RCC 7860 (cell line): ENCODE results near the gene MTCP1.
A peak's percentile ranks its signal among the peaks of the same experiment; 100 is the strongest.

Source experiments
- DNase-seq: peaks from one replicate; pipeline ENCODE4 v3.0.0-alpha.2; 2015; ENCODE audit warnings: low spot score
- FAIRE-seq: peaks from 2 replicates; lab custom pipeline; 2012; peaks lifted over from hg19 to GRCh38; lab: Jason Lieb, UNC

The MTCP1 gene, protein sequence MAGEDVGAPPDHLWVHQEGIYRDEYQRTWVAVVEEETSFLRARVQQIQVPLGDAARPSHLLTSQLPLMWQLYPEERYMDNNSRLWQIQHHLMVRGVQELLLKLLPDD

DNA sequence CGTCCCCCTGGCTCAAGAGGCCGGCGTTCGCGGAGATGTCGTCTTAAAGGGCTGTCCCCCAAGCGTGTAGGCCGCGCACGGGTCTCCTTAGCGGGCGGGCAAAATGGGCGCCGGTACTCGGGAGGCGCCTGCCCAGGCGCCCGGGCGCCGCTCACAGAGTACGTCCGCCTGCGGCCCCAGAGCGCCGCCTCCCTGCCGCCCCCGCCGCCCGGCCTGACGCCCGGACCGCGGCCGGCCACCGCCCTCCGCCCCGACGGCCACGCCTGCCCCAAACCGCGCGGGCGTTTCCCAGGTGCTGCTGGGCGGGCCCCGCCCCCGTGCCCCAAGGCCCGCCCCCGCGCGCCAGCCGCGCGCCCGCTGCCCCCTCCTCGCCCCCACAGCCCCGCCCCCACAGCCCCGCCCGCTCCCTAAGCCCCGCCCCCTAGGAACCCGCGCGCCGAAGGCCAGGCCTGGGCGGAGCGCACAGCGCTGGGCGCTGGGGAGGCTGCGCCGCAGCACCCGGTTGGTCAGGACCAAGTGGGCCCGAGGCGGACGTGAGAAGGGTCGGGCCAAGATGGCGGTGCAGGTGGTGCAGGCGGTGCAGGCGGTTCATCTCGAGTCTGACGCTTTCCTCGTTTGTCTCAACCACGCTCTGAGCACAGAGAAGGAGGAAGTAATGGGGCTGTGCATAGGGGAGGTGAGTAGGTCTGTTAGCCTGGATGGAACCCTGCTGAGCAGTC is at the start of gene MTCP1, which contains the start of the genes BRCC3 and CMC4:
Gene MTCP1 (minus strand): TSS at position 162 of the 719 bp plus-strand sequence. CDS start 5,126 bp downstream, outside the sequence.
Gene BRCC3 (plus strand): TSS at position 534 of the 719 bp plus-strand sequence. CDS start 20 bp downstream, at position 554.
Gene CMC4 (minus strand): TSS at position 162 of the 719 bp plus-strand sequence. CDS start 7,113 bp downstream, outside the sequence.
- DNase-seq, result peak; percentile 69
- FAIRE-seq, result no peak

- no peak for FAIRE-seq
- no peak for DNase-seq
Observed at GRCh38 chrX:155115174-155115819, 44.4 kb upstream of the MTCP1 start.

GRCh38 chrX:155113097-155113496 is 42.2 kb upstream of the MTCP1 start:
- FAIRE-seq (no peak), DNase-seq (no peak)

DNA sequence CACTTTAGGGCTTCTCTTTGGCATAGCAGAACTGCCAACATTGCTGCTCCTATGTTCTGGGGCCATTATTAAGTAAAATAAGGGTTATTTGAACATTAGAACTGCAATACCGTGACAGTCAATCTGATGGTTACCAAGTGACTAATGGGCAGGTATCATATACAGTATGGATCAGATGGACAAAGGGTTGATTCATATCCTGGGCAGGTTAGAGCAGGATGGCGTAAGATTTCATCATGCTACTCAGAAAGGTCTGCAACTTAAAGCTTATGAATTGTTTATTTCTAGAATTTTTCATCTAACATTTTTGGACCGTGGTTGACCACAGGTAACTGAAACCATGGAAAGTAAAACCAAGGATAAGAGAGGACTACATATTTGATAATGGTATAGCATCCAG is 41.2 kb upstream of the MTCP1 start:
- DNase-seq (no peak), FAIRE-seq (no peak)

DNA sequence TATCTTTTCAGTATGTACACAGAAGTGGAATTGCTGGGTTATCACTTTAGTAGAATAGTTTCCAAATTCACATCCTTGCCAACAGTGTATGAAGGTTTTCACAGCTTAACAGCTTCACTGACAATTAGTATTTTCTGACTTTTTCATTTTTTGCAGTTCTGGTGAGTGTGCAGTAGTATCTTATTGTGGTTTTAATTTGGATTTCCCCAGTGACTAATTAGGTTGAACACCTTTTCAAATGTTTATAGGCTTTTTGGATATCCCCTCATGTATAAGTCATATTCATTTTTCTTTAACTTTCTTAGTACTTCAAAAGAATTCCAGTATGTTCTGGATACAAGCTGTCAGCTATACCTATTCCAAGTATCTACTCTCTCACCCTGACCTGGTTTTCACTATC is 37.5 kb upstream of the MTCP1 start:
- FAIRE-seq, result no peak

DNA sequence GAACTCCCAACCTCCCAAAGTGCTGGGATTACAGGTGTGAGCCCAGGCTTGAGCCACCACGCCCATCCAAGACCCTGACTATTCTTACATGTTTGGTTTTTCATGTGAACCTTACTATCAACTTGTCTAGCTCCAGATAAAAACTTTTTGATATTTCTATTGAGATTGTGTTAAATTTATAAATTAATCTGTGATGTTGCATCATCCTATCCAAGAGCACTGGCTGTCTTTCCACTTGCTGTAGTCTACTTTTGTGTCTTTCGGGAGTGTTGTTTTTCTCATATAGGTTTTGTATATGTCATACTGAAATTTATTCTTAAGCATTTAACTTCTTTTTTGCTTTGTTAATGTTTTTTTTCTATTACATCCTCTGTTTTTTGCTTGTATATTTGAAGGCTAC is 35.0 kb upstream of the MTCP1 start:
- DNase-seq (no peak), FAIRE-seq (no peak)

More for the DNA sequence above, 37.5 kb upstream of the MTCP1 start:
- no peak for DNase-seq

DNA sequence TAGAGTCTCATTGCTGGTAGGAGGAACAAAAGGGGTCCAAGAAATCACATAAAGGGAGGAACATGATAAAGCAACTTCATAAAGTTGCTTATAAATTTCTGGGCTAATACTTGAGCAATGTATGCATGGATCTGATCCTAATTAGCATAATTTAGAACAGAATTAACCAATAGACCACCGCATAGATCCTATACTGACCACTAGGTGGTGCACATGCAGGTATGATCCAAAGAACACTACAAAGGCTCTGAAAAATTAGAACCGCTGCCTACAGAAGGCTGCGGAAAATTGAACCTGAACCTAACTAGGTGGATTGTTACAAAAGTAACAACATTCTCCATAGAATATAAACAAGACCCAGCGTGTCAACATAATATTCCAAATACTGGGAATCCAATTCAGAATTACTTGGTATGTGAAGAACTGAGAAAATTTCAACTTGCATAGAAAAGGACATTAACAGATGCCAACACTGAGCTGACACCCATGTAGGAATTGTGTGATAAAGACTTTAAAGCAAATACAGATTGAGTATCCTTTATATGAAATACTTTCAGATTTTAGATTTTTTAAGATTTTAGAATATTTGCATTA is 23.6 kb upstream of the MTCP1 start:
- FAIRE-seq, result no peak
- DNase-seq, result no peak

- no peak for DNase-seq
Observed at GRCh38 chrX:155086961-155087735, 16.2 kb upstream of the MTCP1 start.

GRCh38 chrX:155086202-155086840 is 15.4 kb upstream of the MTCP1 start:
- FAIRE-seq (no peak), DNase-seq (no peak)

More at GRCh38 chrX:155086961-155087735, 16.2 kb upstream of the MTCP1 start:
- FAIRE-seq, result no peak

DNA sequence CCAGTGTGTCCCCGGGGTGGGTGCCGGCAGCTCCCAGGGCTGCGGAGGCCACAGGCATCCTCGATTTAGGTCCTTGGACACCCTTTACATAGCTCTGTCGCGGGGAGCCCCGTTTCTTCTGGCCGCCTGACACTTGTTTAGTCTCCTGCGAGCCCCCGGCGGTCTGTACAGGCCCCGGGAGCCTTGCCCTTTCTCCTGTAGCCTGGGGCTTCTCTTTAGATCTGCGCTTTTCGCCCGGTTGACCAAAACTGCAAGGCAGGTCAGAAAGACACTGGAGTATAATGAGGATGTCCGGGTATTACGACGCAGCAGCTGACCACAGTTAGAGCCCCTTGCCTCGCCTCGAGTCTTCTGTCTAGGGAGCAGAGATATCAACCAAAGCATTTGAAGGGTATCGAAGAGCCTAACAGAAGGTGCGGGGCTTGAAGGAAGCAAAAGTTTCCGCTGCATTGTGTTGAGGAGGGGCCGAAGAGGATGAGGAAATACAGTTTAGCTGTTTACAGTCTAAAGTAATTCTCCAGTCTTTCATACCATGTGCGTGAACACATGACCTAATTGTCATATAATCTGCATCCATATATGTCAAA is 851 bp upstream of the MTCP1 start:
- DNase-seq, result no peak
- no peak for FAIRE-seq

DNA sequence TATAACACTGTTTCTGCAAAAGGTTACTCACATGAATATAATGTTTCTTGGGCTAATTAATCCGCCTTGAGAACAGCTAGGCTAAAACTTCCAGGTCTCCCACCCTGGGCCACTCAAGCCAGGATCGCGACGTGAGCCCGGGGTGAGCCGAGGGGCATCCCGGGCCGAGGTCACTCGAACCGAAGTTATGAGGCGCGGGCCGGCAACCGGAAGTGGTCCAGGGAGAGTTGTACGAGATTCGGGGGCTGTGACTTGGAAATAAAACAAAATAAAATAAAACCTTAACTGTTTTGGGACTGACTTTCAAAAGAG is 317 bp downstream of the MTCP1 start:
- no peak for DNase-seq
- FAIRE-seq, result no peak

DNA sequence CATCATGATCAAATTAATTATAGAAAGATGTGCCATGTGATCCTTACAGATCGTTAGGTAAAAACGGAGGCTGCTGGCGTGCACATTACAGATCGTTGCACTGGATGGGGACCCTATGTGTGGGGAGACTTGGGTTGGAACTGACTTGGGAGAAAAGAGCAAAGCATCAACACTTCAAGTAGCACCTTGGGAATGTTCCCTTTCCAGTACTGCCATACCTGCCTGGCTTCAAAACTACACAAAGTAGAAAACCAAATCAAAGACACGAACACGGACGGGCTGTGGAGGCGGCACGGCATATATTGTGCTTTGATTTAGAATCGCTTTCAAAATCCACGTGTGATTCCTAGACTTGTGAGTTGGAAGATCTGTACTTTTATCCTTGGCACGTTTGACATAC is 898 bp downstream of the MTCP1 start:
- no peak for FAIRE-seq

DNA sequence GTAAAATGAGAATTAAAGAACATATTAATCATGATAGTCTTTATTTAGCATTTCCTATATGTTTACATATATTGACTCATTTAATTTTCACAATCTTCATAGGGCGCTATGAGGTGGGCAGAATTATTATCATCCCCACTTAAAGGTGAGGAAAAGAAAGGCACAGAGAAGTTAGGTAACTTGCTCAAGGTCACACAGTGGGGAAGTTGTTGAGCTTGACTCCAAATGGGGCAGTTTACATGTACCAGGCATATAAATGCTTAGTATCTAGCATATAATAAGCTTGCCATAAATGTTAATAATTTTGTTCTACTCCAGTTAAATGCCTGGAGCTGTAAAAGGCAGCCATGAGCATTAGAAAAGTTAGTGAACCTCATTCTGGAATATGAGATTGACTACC is 1.5 kb downstream of the MTCP1 start:
- no peak for FAIRE-seq

More for the DNA sequence above, 898 bp downstream of the MTCP1 start:
- no peak for DNase-seq

DNA sequence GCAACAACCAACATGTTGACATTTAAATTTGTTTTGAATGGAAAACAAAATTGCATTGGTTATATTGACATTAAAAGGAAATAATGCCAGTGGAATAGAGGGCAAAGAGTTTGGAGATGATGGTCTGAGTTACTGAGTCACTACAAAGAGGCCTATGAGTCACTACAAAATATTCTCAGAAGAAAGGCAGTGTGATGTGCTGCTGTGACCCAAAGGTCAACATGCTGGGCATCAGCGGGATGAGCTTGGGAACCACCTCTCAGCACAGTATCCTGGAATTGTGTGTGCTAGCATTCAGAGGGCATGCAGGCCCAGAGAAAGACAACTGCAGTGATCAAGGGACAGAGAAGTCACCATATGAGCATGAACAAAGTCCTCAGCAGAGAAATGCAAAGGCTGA is 2.8 kb downstream of the MTCP1 start:
- FAIRE-seq (peak; percentile 91), DNase-seq (peak; percentile 67)

More for the DNA sequence above, 1.5 kb downstream of the MTCP1 start:
- DNase-seq, result no peak

DNA sequence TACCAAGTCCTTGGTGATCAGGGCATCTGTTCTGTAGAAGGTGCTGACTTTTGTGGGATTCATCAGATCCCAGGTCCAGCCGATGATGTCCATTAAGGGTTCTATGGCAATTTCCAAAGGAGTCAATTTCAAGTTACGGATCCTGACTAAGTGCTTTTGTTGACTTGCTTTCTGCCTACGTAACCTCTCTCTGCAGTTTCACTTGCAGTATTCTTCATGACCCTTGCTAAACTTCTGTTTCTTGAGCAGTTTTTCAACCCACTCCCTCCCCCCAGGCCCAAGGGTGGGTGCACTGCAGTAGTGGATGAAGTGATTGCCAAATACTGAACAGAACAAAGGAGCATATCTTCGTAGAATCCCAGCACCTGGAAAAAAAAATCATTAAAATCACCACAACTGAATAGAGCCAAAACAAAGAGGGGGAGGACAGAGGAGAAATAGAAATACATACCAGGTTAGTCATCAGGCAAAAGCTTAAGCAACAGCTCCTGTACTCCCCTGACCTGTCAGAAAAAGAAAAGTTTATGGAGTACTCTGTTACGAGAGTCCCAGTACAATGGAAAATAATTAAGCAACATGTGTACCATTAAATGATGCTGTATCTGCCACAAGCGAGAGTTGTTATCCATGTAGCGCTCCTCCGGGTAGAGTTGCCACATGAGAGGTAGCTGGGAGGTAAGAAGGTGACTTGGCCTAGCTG is 5.8 kb downstream of the MTCP1 start:
- peak; percentile 79 for FAIRE-seq
- peak; percentile 13 for DNase-seq

DNA sequence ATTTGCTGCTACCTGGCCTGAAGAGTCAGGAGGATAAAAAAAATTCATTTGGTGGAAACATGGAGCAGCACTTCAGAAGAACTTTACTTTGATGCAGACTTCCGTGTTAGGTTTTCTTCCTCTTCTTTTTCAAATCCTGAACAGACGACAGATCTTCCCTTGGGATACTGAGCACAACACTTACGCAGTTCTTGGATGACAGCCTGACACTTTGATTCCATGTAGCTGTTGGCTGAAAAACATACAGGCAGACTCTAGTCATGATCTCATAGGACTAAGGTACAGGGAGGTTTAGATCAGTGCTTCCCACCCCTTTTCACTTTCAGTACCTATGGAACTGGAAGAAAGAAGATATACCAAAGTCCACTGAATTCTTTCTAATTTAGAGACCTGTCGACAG is 9.2 kb downstream of the MTCP1 start:
- FAIRE-seq, result no peak
- no peak for DNase-seq

DNA sequence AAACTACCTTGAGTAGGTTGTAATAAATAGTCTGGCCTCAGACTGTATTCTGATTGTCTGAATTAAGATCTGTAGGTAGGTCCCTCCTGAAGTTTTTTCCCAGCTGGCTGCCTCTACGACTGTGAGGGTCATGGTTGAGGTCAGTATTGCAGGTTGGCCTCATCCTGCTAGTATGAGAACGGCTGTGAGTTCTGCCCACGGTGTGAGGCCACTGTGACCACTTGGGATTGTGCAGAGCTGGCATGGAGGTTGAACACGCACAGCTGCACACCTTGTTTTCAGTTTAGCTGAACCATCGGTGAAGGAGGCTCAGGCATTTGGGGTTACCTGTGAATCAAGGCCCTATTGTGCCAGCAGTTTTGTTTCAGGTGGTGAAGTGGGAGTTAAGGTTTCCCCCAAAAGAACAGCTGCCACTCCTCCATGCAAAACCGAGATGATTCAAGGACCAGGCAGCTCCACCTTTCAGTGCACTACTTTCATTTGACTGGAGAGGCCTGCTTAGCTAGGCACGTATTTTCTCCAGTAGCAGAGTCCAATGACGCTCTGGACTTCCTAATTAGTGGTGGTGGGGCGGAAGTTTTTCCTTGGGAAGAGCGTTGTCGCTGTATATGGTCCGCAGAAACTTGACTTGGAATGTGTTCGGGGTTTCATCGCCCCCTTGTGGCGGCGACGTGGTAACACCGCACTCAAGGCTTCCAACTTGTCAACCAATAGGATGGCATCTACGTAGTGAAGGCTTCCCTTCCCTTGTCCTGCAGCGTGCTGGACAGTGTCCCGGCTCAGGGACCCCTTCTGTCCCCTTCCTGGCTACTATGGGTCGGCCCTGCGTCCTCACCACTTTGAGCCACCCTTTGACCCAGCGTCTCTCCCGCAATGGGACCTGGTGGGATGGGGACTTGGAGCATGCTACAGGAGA is 13.8 kb downstream of the MTCP1 start:
- peak; percentile 45 for FAIRE-seq
- peak; percentile 41 for DNase-seq

- no peak for FAIRE-seq
- no peak for DNase-seq
Observed at GRCh38 chrX:155056471-155056870, 14.5 kb downstream of the MTCP1 start.
